SK-N-DZ (cell line): ENCODE results near the gene ZNF524. TPM values are rescaled to one million over a fixed set of nuclear protein-coding genes. Genes with fewer than 3 reads are reported as not detected.
"Not testable (repeated sequence)": the region's sequence is repeated elsewhere in the genome, so short reads cannot be mapped to it uniquely, and the experiment has no call there.

Experiments used
- DNase-seq: peaks from one replicate; pipeline ENCODE4 v3.0.0-alpha.2; 2015; ENCODE audit warnings: low spot score
- polyA plus RNA-seq, 2 experiments: library from polyadenylated mRNA; depleted of rRNA; stranded (reverse); fragments of >200 nt; gene quantifications; 2 replicates each; pipeline ENCODE4 v1.2.3, GENCODE V29; 2014

Gene ZNF524, protein sequence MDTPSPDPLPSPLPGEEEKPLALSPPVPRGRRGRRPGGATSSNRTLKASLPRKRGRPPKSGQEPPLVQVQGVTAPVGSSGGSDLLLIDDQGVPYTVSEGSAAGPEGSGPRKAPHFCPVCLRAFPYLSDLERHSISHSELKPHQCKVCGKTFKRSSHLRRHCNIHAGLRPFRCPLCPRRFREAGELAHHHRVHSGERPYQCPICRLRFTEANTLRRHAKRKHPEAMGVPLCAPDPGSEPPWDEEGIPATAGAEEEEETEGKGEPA
- polyA plus RNA-seq (2014; cell fraction: cytosol; rRNA removed) = 1.8 and 4.2 TPM in 2 replicates
- 5.2 and 8.7 TPM in 2 replicates for polyA plus RNA-seq (2014; cell fraction: nucleus; rRNA removed)

DNA sequence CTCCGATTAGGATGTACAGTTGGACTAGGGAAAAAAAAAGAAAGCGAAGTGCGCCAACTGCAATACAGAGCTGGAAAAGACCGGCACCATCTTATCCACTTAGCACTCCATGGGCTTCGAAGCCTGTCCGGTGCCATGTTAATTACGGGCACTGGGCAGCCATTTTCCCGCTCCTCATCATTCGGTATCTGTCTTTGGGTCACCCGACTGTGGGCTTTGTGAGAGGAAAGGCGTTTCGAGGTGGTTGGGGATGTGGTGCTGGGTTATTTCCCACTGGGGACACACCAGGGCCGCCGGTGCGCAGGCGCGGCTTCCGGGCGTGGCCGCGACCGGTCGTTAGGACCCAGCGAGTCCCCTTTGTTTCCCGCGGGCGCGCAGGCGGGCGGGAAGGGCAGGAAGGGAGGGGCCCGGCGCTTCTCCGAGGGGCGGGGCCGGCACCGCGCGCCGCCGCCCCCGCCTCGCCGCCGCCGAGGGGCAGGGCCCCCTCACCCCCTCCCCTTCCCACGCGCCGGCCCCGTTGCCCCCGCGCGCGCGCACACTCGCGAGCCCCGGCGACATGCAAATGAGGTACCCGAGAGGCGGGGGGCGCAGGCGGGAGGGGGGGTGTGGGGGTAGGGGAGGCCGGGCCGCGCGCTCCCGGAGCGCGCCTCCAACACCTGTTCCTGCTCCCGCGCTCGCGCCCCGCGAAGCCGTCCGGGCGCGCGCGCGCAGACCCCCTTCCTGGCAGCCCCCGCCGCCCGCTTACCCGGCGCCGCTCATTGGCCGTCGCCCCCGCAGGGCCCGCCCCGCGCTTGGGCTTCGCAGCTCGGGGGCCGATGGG, at the start of gene ZNF524:
ZNF524 (plus strand) TSS at position 447 of the 820 bp plus-strand sequence. CDS start 1,825 bp downstream, outside the sequence.
- DNase-seq = peak; percentile 87

DNA sequence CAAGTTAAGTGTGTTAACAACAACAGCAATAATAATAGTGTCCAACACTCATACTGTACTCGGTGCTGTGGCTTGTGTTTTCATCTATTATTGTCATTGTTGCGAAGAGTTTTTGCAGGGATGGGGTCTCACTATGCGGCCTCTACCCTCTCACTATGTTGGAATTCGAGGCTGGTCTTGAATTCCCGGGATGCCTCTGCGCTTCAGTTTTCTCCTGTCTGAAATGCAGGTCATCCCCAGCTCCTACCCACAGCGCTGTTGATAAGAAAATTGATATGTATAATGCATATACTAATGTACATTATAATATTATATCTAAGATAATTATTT, 49.8 kb upstream of the ZNF524 start:
- DNase-seq = no peak

DNA sequence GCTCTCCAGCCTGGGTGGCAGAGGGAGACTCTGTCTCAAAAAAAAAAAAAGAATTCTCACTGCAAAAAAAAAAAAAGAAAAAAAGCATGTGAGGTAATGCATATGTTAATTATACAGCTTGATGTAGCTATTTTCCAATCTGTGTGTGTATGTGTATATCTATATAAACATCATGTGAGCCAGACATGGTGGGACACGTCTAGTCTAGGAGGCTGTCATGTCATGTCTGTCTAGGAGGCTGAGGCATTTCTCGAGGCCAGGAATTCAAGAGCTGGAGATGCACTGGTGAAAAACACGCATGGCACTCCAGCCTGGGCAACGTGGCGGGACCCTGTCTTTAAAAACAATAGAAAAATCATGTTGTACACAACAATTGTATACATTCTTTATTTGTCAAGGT, 47.9 kb upstream of the ZNF524 start:
- no peak for DNase-seq

DNA sequence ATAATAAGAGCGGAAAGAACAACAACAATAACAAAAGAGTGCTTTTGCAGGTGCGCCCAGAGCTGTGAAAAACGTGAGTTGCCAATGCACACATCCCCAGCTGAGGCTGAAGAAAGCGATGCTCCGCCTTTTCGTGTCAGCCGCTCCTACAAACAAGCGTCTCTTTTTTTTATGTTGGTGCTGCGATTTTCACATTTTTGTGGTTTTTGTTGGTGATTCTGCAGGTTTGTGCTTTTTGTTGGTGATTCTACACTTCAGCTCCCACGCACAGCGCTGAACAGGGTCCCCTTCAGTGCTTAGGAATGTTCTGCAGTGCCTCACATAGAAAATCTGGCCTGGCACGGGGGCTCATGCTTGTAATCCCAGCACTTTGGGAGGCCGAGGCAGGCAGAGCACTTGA, 47.5 kb upstream of the ZNF524 start:
- DNase-seq = no peak

DNA sequence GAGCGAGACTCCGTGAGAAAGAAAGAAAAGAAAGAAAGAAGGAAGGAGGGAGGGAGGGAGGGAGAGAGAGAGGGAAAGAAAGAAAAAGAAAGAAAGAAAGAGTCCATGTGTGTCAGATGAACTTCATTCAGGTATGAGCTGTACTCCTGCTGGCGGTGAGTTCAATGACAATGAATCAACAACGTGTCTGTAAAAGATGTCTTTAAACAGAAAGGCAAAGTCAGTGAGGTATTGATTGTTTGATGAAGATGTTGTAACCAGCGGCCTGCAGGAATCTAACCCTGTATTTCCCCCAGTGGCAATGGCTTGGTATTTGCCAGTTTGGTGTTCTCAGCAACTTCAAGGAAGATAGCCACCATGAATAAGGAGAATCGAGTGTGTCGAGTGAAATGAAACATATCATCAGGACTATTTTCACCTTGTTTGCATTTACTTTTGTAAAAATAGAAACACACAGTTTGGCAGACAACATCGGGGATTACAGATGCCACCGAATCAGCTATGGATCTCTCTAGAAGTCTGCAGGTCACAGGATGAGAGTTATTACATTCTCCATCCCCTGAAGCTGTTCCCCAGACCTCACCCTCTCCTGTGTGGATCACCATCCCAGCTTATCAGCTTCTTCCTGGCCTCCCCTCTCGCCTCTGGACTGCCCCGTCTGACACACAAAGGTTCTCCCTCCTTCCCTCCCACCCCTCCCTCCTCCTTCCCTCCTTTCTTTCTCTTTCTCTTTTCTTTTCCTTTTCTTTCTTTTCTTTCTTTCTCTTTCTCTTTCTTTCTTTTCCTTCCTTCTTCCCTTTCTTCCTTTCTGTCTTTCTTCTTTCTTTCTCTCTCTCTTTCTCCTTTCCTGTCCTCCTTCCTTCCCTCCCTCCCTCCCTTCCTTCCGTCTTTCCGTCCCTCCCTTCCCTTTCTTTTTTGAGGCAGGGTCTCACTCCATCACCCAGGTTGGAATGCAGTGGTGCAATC, 46.6 kb upstream of the ZNF524 start:
- DNase-seq = no peak

DNA sequence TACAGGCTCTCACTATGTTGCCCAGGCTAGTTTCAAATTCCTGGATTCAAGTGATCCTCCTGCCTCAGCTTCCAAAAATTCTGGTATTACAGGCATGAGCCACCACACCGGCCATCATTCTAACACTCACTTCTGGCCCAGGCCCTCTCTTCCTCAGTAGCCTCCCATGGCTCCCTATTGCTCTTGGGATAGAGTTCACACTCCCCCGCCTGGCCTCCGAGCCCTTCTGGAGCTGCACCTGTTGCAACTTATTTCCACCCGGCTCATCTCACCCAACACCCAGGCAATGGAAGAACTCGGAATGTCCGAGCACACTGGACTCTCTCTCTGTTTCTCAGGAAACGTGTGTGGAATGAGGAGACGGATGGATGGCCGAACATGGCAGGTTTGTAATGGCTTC, 45.8 kb upstream of the ZNF524 start:
- DNase-seq = no peak

DNA sequence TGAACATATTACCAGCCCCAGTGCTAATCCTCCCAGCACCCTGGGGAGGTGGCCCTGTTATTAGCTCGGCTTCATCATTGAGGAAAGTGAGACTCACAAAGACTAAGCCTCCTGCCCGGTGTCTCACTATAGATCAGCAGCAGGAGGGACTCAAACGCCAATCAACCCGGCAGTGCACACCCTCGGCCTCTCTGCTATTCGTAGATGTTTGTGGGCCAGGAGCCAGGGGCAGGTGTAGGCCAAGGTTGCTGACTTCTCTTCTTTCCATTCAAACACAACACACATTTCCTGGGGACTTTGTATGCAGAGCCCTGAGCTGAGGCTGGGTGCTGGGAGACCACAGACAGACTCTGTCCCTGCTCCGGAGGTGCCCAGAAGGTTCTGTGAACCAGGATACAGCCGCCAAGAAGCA, 45.3 kb upstream of the ZNF524 start:
- no peak for DNase-seq

DNA sequence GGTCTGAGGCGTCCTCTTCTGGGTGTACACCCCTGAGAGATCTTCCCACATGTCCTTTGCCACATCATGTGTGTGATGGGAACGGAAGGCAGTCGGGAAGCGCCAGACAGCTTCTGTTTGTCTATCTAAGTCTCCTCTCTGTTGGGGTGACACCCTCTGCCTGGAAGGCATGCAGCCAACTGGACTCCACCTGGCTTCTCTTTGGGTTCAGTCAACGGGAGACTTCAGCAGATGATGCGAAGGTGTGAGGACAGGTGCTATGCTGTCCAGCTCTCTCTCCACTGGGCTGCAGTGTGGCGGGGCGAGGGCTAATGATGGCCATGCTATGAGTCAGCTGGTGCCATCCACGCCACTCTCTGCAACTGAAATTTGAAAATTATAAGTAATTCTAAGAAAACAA, 40.4 kb upstream of the ZNF524 start:
- no peak for DNase-seq

DNA sequence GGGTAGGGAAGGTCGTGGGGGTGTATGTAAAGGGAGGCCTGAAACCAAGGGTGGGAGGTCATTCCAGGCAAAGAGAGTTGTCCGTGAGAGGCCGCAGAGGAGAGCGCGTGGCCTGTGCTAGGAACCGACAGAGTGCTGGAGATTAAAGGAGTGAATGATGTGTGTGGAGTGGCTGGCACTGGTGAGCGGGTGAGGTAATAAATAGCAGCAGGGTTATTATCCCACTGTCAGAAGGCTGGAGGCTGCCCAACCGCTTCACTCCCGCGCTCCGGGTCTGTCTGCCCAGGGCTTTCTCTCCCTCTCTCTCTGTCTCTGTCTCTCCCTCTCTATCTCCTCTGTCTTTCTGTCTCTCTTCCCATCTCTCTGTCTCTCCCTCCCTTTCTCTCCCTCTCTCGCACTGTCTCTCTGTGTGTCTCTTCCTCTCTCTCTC, 36.8 kb upstream of the ZNF524 start:
- DNase-seq = no peak

DNA sequence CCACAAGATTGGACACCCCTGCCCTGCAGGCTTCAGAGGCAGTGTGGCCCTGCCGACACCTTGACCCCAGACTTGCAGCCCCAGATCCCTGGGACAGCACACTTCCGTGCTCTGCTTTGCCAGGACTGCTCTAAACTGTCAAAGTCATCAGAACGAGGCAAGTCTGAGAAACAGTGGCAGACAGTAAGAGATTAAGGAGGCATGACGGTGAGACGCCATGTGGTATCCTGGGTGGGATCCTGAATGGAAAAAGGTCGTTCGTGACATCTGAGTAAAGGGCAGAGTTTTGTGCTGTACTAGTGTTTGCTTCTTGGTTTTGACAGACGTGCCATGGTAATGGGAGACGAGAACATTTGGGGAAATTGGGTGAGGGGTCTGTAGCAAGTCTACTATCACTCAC, 33.3 kb upstream of the ZNF524 start:
- DNase-seq = no peak

DNA sequence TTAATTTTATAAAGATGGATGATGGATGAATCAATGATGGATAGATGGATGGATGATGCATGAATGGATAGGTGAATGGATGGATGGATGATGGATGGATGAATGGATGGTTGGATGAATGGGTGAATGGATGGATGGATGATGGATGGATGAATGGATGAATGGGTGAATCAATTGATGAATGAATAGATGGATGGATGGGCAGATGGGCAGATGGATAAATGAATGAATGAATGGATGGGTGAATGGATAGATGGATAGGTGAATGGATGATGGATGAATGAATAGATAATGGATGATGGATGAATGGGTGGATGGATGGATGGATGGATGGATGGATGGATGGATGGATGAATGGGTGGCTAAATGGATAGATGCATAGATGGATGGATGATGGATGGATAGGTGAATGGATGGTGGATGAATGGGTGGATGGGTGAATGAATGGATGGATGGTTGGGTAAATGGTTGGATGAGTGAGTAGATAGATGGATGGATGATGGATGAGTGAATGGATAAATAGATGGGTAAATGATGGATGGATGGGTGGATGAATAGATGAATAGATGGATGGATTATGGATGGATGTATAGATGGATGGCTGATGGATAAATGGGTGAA, 32.3 kb upstream of the ZNF524 start:
- DNase-seq = no peak

DNA sequence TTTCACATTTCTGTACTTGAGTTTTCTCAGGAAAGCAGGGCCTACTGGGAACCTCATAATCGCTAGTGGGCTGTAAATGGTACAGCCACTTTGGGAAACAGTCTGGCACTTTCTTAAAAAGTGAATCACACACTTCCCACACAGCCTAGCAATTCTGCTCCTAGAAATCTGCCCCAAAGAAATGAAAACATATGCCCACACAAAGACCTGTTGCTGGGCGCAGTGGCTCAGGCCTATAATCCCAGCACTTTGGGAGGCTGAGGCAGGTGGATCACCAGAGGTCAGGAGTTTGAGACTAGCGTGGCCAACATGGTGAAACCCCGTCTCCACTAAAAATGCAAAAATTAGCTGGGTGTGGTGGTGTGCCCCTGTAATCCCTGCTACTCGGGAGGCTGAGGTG, 30.6 kb upstream of the ZNF524 start:
- not testable (repeated sequence) for DNase-seq

DNA sequence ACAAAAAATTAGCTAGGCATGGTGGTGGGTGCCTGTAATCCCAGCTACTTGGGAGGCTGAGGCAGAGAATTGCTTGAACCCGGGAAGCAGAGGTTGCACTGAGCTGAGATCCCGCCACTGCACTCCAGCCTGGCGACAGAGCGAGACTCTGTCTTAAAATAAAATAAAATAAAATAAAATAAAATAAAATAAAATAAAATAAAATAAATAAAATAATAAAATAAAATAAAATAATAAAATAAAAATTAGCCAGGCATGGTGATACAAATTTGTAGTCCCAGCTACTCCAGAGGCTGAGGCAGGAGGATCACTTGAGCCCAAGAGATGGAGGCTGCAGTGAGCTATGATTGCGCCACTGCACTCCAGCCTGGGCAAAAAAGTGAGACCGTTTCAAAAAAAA, 26.2 kb upstream of the ZNF524 start:
- not testable (repeated sequence) for DNase-seq

DNA sequence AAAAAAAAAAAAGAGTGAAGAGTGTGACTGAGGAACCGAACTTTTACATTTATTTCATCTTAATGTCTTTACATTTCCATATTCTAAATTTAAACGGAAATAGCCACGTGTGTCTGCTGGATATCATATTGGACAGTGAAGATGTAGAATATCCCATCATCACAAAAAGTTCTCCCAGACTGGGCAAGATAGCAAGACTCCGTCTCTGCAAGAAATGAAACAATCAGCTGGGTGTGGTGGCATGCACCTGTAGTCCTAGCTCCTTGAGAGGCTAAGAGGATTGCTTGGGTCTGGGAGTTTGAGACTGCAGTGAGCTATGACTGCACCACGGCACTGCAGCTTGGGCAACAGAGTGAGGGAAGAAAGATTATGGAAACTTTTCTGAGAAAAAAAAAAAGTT, 23.3 kb upstream of the ZNF524 start:
- DNase-seq = no peak

DNA sequence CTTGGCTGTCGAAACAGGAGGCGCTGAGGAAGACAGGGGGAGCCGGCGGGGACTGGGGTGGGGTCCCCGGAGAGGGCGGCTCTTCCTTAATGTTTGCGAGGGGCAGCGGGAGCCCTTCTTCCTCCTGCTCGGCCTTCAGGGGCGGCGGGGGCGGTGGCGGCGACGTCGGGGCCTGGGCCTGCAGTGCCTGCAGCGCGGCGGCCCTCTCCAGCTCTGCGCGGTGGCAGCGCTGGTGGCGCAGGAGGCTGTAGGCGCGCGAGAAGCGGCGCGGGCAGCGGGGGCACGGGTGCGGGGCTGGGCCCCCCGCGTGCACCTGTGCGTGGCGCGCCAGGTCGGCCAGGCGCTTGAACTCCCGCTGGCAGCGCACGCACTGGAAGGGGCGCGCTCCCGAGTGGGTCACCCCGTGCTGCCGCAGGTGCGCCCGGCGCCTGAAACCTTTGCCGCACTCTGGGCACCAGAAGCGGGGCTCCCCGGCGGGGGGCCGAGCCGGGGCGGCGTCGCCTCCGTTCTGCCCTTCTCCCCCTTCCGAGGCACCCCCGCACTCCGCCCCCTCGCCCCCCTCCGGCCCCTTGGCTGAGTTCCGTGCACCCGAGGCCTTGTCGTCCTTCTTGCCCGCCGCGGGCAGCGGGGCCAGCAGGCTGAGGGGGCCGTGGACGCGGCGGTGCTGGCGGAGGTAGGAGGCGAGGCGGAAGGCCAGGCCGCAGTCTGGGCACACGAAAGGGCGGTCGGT, 21.9 kb upstream of the ZNF524 start:
- DNase-seq = no peak

DNA sequence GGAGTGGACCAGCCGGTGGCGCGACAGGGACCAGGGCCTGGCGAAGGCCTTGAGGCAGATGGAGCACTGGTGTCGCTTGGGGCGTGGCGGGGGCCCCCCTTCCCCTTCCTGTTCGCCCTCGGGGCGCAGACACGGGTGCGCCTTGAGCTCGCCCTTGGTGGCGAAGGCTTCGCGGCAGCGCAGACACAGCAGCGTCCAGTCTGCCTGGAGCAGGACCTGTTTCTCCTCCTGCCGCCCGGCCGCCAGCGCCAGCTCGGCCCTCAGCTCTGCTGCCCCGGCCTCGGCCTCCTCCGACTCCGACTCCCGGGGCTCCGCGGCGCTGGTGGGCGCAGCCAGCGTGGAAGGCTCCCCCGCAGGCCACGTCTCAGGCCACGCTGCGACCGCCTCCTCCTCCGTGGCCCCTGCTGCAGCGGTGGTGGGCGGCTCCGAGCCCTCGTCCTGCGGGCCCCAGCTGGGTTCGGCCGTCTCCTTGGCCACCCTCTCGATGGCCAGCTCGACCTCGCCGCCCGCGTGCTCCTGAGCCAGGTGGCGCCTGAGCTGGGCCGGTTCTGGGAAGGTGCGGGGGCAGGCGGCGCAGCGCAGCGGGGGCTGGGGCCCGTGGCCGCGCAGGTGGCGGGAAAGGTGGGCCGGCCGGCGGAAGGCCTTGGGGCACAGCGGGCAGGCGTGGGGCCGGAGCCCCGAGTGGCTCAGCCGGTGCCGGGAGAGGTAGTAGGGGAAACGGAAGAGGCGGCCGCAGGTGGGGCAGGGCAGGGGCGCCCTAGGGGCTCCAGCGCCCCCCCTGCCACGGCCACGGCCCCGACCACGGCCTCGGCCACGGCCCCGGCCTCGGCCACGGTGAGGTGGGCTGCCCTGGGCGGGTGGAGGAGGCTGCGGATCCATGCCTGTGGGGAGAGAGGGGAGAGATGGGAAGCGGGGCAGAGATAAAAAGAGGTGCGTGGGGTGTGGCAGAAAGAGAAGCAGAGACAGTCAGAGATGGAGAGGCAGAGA, 21.0 kb upstream of the ZNF524 start:
- DNase-seq = no peak

DNA sequence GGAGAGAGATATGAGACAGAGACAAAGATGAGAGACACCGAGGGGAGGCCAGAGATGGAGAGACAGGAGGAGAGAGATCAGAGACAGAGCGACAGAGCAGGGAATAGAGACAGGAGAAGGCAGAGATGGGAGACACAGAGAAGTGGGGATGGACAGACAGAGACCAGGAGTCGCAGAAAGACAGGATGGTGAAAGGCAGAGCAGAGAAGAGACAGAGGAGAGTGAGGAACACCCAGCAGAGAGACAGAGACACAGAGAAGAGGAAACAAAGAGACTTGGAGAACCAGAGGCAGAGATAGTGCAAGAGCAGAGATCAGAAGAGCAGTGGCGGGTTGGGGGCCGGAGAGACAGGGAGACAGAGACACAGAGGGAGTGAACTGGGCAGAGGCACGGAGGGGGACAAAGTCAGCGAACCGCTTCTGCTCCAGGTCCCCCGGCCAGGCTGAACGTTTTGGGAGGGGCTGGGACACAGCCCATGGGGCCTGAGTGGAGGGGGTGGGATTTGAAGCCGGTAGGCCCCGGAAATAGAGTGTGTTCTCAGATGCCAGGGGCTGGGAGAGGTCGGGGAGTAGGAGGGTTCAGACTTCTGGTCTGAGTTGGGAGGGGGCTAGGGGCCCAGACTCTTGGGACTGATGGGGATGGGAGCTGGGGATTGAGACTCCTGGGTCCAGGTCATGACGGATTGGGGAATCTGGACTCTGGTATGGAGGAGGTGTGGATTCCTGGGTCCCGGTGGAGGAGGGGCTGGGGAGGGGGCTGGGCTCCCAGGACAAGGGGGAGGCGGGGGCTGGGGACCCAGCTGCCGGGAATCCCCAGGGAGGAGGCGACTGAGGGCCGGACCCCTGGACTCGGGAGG, 20.1 kb upstream of the ZNF524 start:
- DNase-seq = no peak

DNA sequence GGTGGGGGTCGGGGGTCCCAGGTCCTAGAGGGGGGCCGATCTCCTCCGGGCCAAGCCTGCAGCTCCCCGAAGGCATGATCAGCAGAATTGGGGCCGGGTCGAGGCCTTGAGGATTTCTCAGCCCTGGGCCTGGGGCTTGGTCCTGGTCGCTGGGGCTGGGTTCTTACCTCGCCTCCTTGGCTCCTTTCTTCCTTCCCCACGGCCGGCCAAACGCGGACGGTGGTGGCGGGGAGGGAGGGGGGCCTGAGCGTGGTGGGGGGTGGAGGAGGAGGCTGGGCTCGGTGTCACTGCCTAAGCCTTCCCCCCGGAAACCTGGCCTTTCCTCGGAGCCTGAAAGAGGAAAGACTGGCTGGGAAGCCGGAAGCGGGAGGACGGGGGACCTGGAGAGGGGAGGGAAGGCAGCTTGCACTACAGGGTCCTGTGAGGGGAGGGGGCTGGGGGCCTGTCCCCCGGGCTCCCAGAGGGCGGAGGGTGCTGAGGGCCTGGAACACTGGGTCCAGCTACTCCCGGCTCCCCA, 19.4 kb upstream of the ZNF524 start, which contains the start of gene ZNF579:
ZNF579 (minus strand) TSS at position 221 of the 517 bp plus-strand sequence. CDS start 1,209 bp downstream, outside the sequence.
- DNase-seq = peak; percentile 83
